Glutamatergic neuron (in vitro differentiated cells): Measurements from ENCODE around the gene RARA. TPM values are rescaled to one million over a fixed set of nuclear protein-coding genes. Genes with fewer than 3 reads are reported as not detected.

Experiments used
- DNase-seq: peaks from one replicate; pipeline ENCODE4 v3.0.0; 2022
- H3K27ac Mint-ChIP-seq: one replicate; pipeline ENCODE4 v1.8.0; 2020; ENCODE audit warnings: mild to moderate bottlenecking, mixed read lengths, inconsistent platforms; ENCODE audit not compliant: unreplicated experiment
- H3K27me3 Mint-ChIP-seq: one replicate; pipeline ENCODE4 v1.8.0; 2020; ENCODE audit warnings: mild to moderate bottlenecking, moderate library complexity, mixed read lengths, inconsistent platforms; ENCODE audit not compliant: unreplicated experiment
- H3K36me3 Mint-ChIP-seq: one replicate; pipeline ENCODE4 v1.8.0; 2020; ENCODE audit warnings: mild to moderate bottlenecking, mixed read lengths, inconsistent platforms; ENCODE audit not compliant: unreplicated experiment
- H3K4me1 Mint-ChIP-seq: one replicate; pipeline ENCODE4 v1.8.0; 2020; ENCODE audit warnings: mild to moderate bottlenecking, low read depth, mixed read lengths, inconsistent platforms; ENCODE audit not compliant: unreplicated experiment
- H3K4me3 Mint-ChIP-seq: one replicate; pipeline ENCODE4 v1.8.0; 2020; ENCODE audit warnings: mild to moderate bottlenecking, mixed read lengths, inconsistent platforms; ENCODE audit not compliant: unreplicated experiment
- H3K9me3 Mint-ChIP-seq: one replicate; pipeline ENCODE4 v1.8.0; 2020; ENCODE audit warnings: mild to moderate bottlenecking, moderate library complexity, mixed read lengths, inconsistent platforms; ENCODE audit not compliant: unreplicated experiment
- CTCF ChIP-seq: fragments of 200-600 bp; sonication (generic); IDR thresholded peaks from one replicate; pipeline ENCODE4 v1.5.0; 2021; ENCODE audit not compliant: partially characterized antibody, unreplicated experiment
- total RNA-seq: library from RNA; stranded (reverse); fragmentation: NEBNext Ultra II Directional; extraction: Animal tissue kit (Norgen Biotek cat#: 25700); gene quantifications from one replicate; pipeline ENCODE4 v1.2.1, GENCODE V29; 2021; ENCODE audit not compliant: unreplicated experiment

RARA gene
- total RNA-seq, 1 donor from 2014 or later = 26.2 TPM

- H3K27ac Mint-ChIP-seq = no peak overlapping the region
- H3K4me3 Mint-ChIP-seq = peak overlapping the region; percentile 52
- DNase-seq = peak; percentile 10
- no peaks in the 10 kb centered on the region for H3K9me3 Mint-ChIP-seq
- H3K4me1 Mint-ChIP-seq = peaks cover 33% of the 10 kb centered on the region
- TF ChIP-seq CTCF = no peak
- peaks cover 18% of the 10 kb centered on the region for H3K27me3 Mint-ChIP-seq
- H3K36me3 Mint-ChIP-seq = no peaks in the 10 kb centered on the region
Measured at GRCh38 chr17:40312131-40312731, 3.3 kb downstream of the RARA start.

GRCh38 chr17:40312893-40313667, 4.1 kb downstream of the RARA start:
- Mint-ChIP-seq H3K27me3 (peaks cover 25% of the 10 kb centered on the region), H3K9me3 (no peaks in the 10 kb centered on the region), H3K27ac (peak overlapping the region; percentile 90), H3K36me3 (no peaks in the 10 kb centered on the region), H3K4me3 (peak overlapping the region; percentile 81), H3K4me1 (peaks cover 39% of the 10 kb centered on the region)
- TF ChIP-seq CTCF = no peak
- DNase-seq = peak; percentile 12

- DNase-seq = peak; percentile 67
- no peak for TF ChIP-seq CTCF
- H3K27me3 Mint-ChIP-seq = peaks cover 25% of the 10 kb centered on the region
- no peaks in the 10 kb centered on the region for H3K9me3 Mint-ChIP-seq
- H3K27ac Mint-ChIP-seq = peak overlapping the region; percentile 90
- H3K4me1 Mint-ChIP-seq = peaks cover 42% of the 10 kb centered on the region
- no peaks in the 10 kb centered on the region for H3K36me3 Mint-ChIP-seq
- H3K4me3 Mint-ChIP-seq = peak overlapping the region; percentile 81
Measured at GRCh38 chr17:40313668-40314583, 4.9 kb downstream of the RARA start.

- H3K9me3 Mint-ChIP-seq = no peaks in the 10 kb centered on the region
- H3K27ac Mint-ChIP-seq = peak overlapping the region; percentile 62
- peak overlapping the region; percentile 79 for H3K4me3 Mint-ChIP-seq
- peak; percentile 12 for DNase-seq
- H3K4me1 Mint-ChIP-seq = peaks cover 45% of the 10 kb centered on the region
- no peaks in the 10 kb centered on the region for H3K36me3 Mint-ChIP-seq
- no peak for TF ChIP-seq CTCF
- H3K27me3 Mint-ChIP-seq = peaks cover 25% of the 10 kb centered on the region
Measured at GRCh38 chr17:40314584-40314956, 5.6 kb downstream of the RARA start.
